GM12878 (cell line): ENCODE measurements around the gene PKN3. TPM values are rescaled to one million over a fixed set of nuclear protein-coding genes. Genes with fewer than 3 reads are reported as not detected.

Experiments
- ATAC-seq: fragments of 200-7000 bp; cut with Tn5 transposase; 3 replicates; pipeline ENCODE4 v1.9.1; 2020; ENCODE audit warnings: mild to moderate bottlenecking, moderate library complexity
- BruUV-seq: library from RNA; stranded (reverse); fragments of 400-500 nt; replicated peaks from 2 replicates; lab custom pipeline; 2021; lab: Mats Ljungman, UMichigan
- CTCF ChIA-PET: fragments of 300-600 bp; sonication (Branson Sonifier 250); formaldehyde crosslinking; extraction: SDS; loops from one replicate; lab custom pipeline; 2021; ENCODE audit warnings: inconsistent platforms; lab: Yijun Ruan, JAX
- POLR2A ChIA-PET: fragments of 350-600 bp; formaldehyde crosslinking; extraction: SDS; loops from one replicate; lab custom pipeline; 2021; ENCODE audit warnings: inconsistent platforms; lab: Charles Lee
- RAD21 ChIA-PET: fragments of 300-600 bp; sonication (Branson Sonifier 250); formaldehyde crosslinking; loops from one replicate; lab custom pipeline; 2023; ENCODE audit warnings: antibody characterized with exemption; ENCODE audit not compliant: unreplicated experiment; lab: Charles Lee
- SMC1A ChIA-PET: fragments of 300-600 bp; sonication (Branson Sonifier 250); formaldehyde crosslinking; loops from one replicate; lab custom pipeline; 2023; ENCODE audit not compliant: unreplicated experiment, uncharacterized antibody; lab: Charles Lee
- DNase-seq: peaks from one replicate; pipeline ENCODE4 v3.0.0-alpha.2; 2011; ENCODE audit warnings: low read depth, low spot score
- FAIRE-seq: peaks from 3 replicates; lab custom pipeline; 2011; peaks lifted over from hg19 to GRCh38; lab: Jason Lieb, UNC
- H2AFZ ChIP-seq: 2 replicates; pipeline ENCODE4 v1.6.0; 2011; ENCODE audit warnings: low read depth, low read length, control low read depth; ENCODE audit not compliant: control insufficient read depth
- H3K27ac ChIP-seq: 2 replicates; pipeline ENCODE4 v1.5.1; 2011; ENCODE audit warnings: control low read depth; ENCODE audit not compliant: control insufficient read depth, insufficient read depth
- H3K27me3 ChIP-seq, 2 experiments: replicated peaks in 1 of 2; 2 replicates each; pipeline versions ENCODE4 v1.6.0 to v1.6.1; 2011; ENCODE audit warnings: low read length in 1 of 2; ENCODE audit not compliant: control insufficient read depth in 2 of 2, insufficient read depth in 2 of 2
- H3K36me3 ChIP-seq, 2 experiments: 2 replicates each; pipeline ENCODE4 v1.5.1; 2011; ENCODE audit warnings: low read length in 1 of 2; ENCODE audit not compliant: control insufficient read depth in 2 of 2, insufficient read depth in 2 of 2
- H3K4me1 ChIP-seq: 2 replicates; pipeline ENCODE4 v1.6.1; 2011; ENCODE audit warnings: mild to moderate bottlenecking, low read length, moderate library complexity, mixed read lengths; ENCODE audit not compliant: control insufficient read depth, insufficient read depth
- H3K4me2 ChIP-seq: 2 replicates; pipeline ENCODE4 v1.6.0; 2011; ENCODE audit warnings: control low read depth; ENCODE audit not compliant: control insufficient read depth, insufficient read depth
- H3K4me3 ChIP-seq: fragments of 200-600 bp; sonication (generic); 2 replicates; pipeline ENCODE4 v1.5.1; 2016
- H3K79me2 ChIP-seq: 2 replicates; pipeline ENCODE4 v1.6.0; 2011; ENCODE audit warnings: low read length; ENCODE audit not compliant: control insufficient read depth, insufficient read depth
- H3K9ac ChIP-seq: 2 replicates; pipeline ENCODE4 v1.8.0; 2011; ENCODE audit warnings: low read length, control low read depth, mixed read lengths; ENCODE audit not compliant: control insufficient read depth, insufficient read depth
- H3K9me3 ChIP-seq: replicated peaks from 3 replicates; pipeline ENCODE4 v1.5.1; 2011; ENCODE audit warnings: mild to moderate bottlenecking, low read length; ENCODE audit not compliant: control insufficient read depth, insufficient read depth
- H4K20me1 ChIP-seq: 2 replicates; pipeline ENCODE4 v1.6.0; 2011; ENCODE audit not compliant: control insufficient read depth, insufficient read depth
- CHD4 ChIP-seq: fragments of 200-600 bp; sonication (generic); IDR thresholded peaks from 2 replicates; pipeline ENCODE4 v1.6.1; 2016; ENCODE audit warnings: mild to moderate bottlenecking
- HDAC6 ChIP-seq: fragments of 200-600 bp; sonication (generic); IDR thresholded peaks from one replicate; pipeline ENCODE4 v1.8.0; 2017; ENCODE audit warnings: antibody characterized with exemption; ENCODE audit not compliant: unreplicated experiment
- POLR2A ChIP-seq: IDR thresholded peaks from 2 replicates; pipeline ENCODE4 v1.6.1; 2011; ENCODE audit warnings: low read depth, mild to moderate bottlenecking, low read length
- RCOR1 ChIP-seq: conservative IDR thresholded peaks from 2 replicates; pipeline ENCODE4 v1.6.1; 2012; ENCODE audit warnings: low read depth, low read length, improper control_type of control experiment
- SMAD5 ChIP-seq: IDR thresholded peaks from 2 replicates; pipeline ENCODE4 v1.6.1; 2016; ENCODE audit warnings: antibody characterized with exemption, low read depth
- WGBS: methylation state at CpG from one replicate; pipeline ENCODE4 v1.1.6; 2016; ENCODE audit warnings: low lambda C conversion rate; ENCODE audit not compliant: insufficient replicate concordance, insufficient coverage; ENCODE audit errors: missing lambda C conversion rate; 5-methylcytosine and 5-hydroxymethylcytosine counted together
- in situ Hi-C: fragments of 300-500 bp; cut with MboI; formaldehyde crosslinking; loops from 9 replicates; pipeline ENCODE4 v1.14.3; 2018; ENCODE audit warnings: mixed read lengths
- intact Hi-C: fragments of 100-400 bp; cut with micrococcal nuclease; formaldehyde crosslinking; loops from one replicate; pipeline ENCODE4 v1.14.2; 2022; ENCODE audit not compliant: unreplicated experiment
- polyA plus RNA-seq, 11 experiments: library from polyadenylated mRNA; depleted of rRNA in 4 of 11; unstranded in 6 of 11; stranded (reverse) in 5 of 11; fragments of >200 nt; fragmentation: Nextera tagmentation in 4 of 11; fragmentation: Illumina TruSeq in 1 of 11; extraction: Ambion mirVana in 4 of 11; extraction: Trizol in 1 of 11; gene quantifications; 1 replicate in 1 of 11; 2 replicates in 10 of 11; pipeline versions ENCODE4 v1.2.1 to v1.2.3, GENCODE V29; 2011 to 2016; ENCODE audit warnings: inconsistent platforms in 2 of 11, missing spikeins in 2 of 11, low read depth in 1 of 11
- total RNA-seq, 4 experiments: library from RNA; depleted of rRNA in 3 of 4; stranded (reverse); fragments of >200 nt in 3 of 4; fragmentation: Illumina TruSeq in 1 of 4; extraction: Trizol in 1 of 4; gene quantifications; 2 replicates each; pipeline versions ENCODE4 v1.2.1 to v1.2.3, GENCODE V29; 2013 to 2021

Gene PKN3
- total and polyA plus RNA-seq, 10 of the 15 experiments (the other 5 are each of a cell fraction or from before 2014, with no cell fraction given), result 0.35 to 11.0 (median 3.3) TPM

- Histone ChIP-seq H3K9me3 (no peaks in the 10 kb centered on the region), H2AFZ (no peak overlapping the region)
- WGBS, result 48% methylated on average over 9 of the region's 9 CpGs
- SMC1A ChIA-PET, result no interaction called here
- no peak for TF ChIP-seq RCOR1
- peak; percentile 27 for TF ChIP-seq POLR2A
- TF ChIP-seq HDAC6, result no peak
- no peak for TF ChIP-seq CHD4
- 0 out of 2 replicates have a peak, but pooled peaks have one; percentile 22 for TF ChIP-seq SMAD5
- TF ChIP-seq, all 136 proteins: peak for 2
- CTCF ChIA-PET, result no interaction called here
- FAIRE-seq, result no peak
- POLR2A ChIA-PET, result interaction anchor here (0.5 to 1.4 kb wide), 4 partner anchors 15 to 160 kb away, joined by 3 to 5 read pairs (median 3); no protein-coding TSS in a partner anchor
- Histone ChIP-seq H3K4me1 (peaks cover 5% of the 10 kb centered on the region), H4K20me1 (no peaks in the 10 kb centered on the region), H3K36me3 (peaks cover 0 to 4% of the 10 kb centered on the region in 2 experiments; a peak in 2 of 4 replicates), H3K27me3 (no peaks in the 10 kb centered on the region), H3K4me3 (peak overlapping the region; percentile 100), H3K79me2 (peaks cover 20% of the 10 kb centered on the region), H3K27ac (peak overlapping the region; percentile 34; the same call in 1 of the 2 replicates), H3K4me2 (peak overlapping the region; percentile 64), H3K9ac (peak overlapping the region; percentile 76; the same call in 1 of the 2 replicates)
- DNase-seq, result no peak
- RAD21 ChIA-PET, result no interaction called here
- no TSS peak for BruUV-seq
- ATAC-seq, result no peak
- intact Hi-C loops (loop anchor here (5.0 kb wide), 1 partner anchor 225 kb away; the partner anchor contains the start of genes DOLK and NUP188), in situ Hi-C loops (no loop called here)
These were observed 20.4 kb downstream of the PKN3 start for GRCh38 chr9:128722380-128723351.
